Measurements from ENCODE around the gene CCDC70.
"Not testable (repeated sequence)": the region's sequence is repeated elsewhere in the genome, so short reads cannot be mapped to it uniquely, and the experiment has no call there.

Gene CCDC70

GRCh38 chr13:51823359-51823758 lies 38.4 kb upstream of the CCDC70 start:
- TF ChIP-seq CTCF (IDR thresholded peaks at IDR 0.05; ENCODE audit: insufficient read depth, low read depth, low read length, missing control alignments) = no peak
- no peak overlapping the region for H3K4me3 ChIP-seq (ENCODE audit: low read length)
- no peak for DNase-seq (ENCODE audit: low read depth)

- H3K4me3 ChIP-seq (ENCODE audit: low read length) = no peak overlapping the region
- no peak for TF ChIP-seq CTCF (IDR thresholded peaks at IDR 0.05; ENCODE audit: insufficient read depth, low read depth, low read length, missing control alignments)
- no peak for DNase-seq (ENCODE audit: low read depth)
These were observed 37.9 kb upstream of the CCDC70 start for GRCh38 chr13:51823863-51824262.

GRCh38 chr13:51824712-51825111 lies 37.1 kb upstream of the CCDC70 start:
- DNase-seq (ENCODE audit: low read depth); H3K4me3 ChIP-seq (ENCODE audit: low read length): not testable (repeated sequence)

- no peak for TF ChIP-seq CTCF (IDR thresholded peaks at IDR 0.05; ENCODE audit: insufficient read depth, low read depth, low read length, missing control alignments)
- peak; percentile 25 for DNase-seq (ENCODE audit: low read depth)
- H3K4me3 ChIP-seq (ENCODE audit: low read length) = no peak overlapping the region
These were observed 36.6 kb upstream of the CCDC70 start for GRCh38 chr13:51825165-51825592.

GRCh38 chr13:51825681-51826254 lies 36.0 kb upstream of the CCDC70 start:
- no peak for DNase-seq (ENCODE audit: low read depth)
- no peak overlapping the region for H3K4me3 ChIP-seq (ENCODE audit: low read length)
- no peak for TF ChIP-seq CTCF (IDR thresholded peaks at IDR 0.05; ENCODE audit: insufficient read depth, low read depth, low read length, missing control alignments)

GRCh38 chr13:51826606-51827005 lies 35.2 kb upstream of the CCDC70 start:
- no peak overlapping the region for H3K4me3 ChIP-seq (ENCODE audit: low read length)
- peak; percentile 77 for DNase-seq (ENCODE audit: low read depth)
- TF ChIP-seq CTCF (IDR thresholded peaks at IDR 0.05; ENCODE audit: insufficient read depth, low read depth, low read length, missing control alignments) = no peak

- DNase-seq (ENCODE audit: low read depth) = no peak
- TF ChIP-seq CTCF (IDR thresholded peaks at IDR 0.05; ENCODE audit: insufficient read depth, low read depth, low read length, missing control alignments) = no peak
- no peak overlapping the region for H3K4me3 ChIP-seq (ENCODE audit: low read length)
These were observed 34.5 kb upstream of the CCDC70 start for GRCh38 chr13:51827254-51827653.

Measured in epithelial cell of esophagus (primary cell).